ENCODE data around the gene CAPN15.

DNA sequence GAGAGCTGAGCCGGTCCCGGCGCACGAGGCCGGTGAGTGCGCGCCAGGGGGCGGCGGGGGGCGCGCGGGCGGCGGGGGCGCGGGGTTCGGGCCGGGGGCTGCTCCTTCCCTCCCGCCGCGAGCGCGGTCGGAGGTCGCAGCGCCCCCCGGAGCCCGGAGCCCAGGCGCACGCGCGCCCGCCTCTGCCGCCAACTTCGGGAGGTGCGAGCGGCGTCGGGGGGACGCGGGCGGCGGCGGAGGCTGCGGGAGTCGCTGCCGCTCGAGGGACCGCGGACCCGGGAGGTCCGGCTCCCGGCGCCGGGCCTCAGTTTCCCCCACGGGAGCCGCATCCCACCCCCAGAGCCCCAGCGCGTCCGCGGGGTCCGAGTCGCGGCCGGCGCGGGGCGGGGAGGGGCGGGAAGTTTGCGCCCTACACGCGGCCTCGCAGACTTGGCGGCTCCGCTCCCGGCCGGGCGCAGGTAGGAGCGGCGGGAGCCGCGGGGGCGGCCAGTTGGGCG is 32.7 kb downstream of the CAPN15 start, which contains the start of gene PRR35:
- TF ChIP-seq TAF1 (IDR thresholded peaks at IDR 0.05; ENCODE audit: low read depth, low read length) (no peak), POLR2A (IDR thresholded peaks at IDR 0.05; ENCODE audit: low read depth, low read length) (no peak), POLR2AphosphoS5 (IDR thresholded peaks at IDR 0.05; ENCODE audit: low read depth, low read length) (no peak)

Data from GM12891 (cell line).